Measurements from ENCODE around the gene ECEL1.

DNA sequence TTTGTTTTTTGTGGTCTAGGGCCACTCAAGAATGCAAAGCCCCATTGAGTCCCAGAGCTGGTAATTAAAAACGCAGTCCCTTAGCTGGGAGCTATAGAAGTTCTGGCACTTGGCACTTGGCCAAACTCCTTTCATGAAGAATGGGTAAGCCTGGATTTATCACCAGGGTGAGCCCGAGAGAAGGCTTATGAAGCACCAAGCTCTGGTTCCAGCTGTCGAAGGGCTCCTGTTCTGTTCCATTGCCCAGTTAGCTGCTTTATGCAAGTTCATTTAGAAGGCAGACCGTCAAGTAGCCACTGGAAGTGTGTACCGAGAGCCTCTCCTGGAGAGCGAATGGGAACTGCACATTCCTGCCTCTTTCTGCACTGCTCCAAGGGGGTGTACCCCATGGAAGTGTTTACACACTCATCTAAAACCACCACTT is 14.2 kb downstream of the ECEL1 start:
- TF ChIP-seq, protein P1, sequence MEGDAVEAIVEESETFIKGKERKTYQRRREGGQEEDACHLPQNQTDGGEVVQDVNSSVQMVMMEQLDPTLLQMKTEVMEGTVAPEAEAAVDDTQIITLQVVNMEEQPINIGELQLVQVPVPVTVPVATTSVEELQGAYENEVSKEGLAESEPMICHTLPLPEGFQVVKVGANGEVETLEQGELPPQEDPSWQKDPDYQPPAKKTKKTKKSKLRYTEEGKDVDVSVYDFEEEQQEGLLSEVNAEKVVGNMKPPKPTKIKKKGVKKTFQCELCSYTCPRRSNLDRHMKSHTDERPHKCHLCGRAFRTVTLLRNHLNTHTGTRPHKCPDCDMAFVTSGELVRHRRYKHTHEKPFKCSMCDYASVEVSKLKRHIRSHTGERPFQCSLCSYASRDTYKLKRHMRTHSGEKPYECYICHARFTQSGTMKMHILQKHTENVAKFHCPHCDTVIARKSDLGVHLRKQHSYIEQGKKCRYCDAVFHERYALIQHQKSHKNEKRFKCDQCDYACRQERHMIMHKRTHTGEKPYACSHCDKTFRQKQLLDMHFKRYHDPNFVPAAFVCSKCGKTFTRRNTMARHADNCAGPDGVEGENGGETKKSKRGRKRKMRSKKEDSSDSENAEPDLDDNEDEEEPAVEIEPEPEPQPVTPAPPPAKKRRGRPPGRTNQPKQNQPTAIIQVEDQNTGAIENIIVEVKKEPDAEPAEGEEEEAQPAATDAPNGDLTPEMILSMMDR (conservative IDR thresholded peaks at IDR 0.05), result no peak
- TF ChIP-seq ZFX (IDR thresholded peaks at IDR 0.05), result no peak
